CMK (cell line): ENCODE data around the gene WAPL.
A peak's percentile ranks its signal among the peaks of the same experiment; 100 is the strongest.

Source experiments
- DNase-seq: peaks from one replicate; pipeline ENCODE4 v3.0.0-alpha.2; 2010; ENCODE audit warnings: low read depth

The WAPL gene

GRCh38 chr10:86411852-86412560, 109.6 kb downstream of the WAPL start:
- DNase-seq, result no peak

DNA sequence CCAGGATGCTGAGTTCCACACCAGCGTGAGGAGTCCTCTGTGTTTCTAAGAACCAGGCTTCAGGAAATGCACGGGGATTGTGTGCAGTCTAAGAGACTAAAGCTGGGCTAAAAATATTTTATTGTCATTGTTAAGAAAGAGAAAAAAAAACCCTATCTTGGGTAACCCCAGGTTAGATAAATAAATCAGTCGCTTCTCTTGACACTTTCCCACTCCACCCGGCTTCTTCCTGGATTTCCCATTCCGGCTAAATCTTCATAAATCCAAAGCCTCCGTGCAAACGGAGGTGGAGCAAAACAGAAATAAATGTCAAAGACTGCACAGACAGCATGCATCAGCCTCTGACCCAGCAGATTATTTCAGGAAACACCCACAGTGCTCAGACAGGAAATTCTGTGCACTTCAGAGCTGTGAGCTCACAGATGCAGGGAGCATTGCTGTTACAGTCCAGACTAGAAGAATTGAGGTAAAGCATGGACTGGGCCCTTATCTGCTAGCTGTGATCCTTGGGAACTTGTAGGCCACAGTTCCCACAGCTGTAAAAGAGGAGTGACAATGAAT, 110.2 kb downstream of the WAPL start:
- no peak for DNase-seq

- DNase-seq, result no peak
These were observed 111.0 kb downstream of the WAPL start for GRCh38 chr10:86410542-86411124.

DNA sequence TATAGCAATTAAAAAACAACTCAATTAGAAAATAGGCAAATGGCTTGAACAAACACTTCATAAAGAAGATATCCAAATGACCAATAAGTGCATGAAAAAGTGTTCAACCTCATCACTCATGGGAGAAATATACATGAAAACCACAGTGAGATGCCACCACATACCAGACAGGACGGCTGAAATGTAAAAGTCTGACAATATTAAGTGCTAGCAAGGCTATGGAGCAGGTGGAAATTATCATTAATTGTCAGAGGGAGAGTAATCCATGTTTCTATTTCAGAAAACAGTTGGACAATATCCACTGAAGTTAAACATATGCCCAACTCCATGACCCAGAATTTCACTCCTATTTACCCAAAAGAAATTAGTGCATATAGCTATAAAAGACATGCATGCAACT, 112.4 kb downstream of the WAPL start:
- no peak for DNase-seq

GRCh38 chr10:86403183-86403797, 118.3 kb downstream of the WAPL start:
- no peak for DNase-seq

DNA sequence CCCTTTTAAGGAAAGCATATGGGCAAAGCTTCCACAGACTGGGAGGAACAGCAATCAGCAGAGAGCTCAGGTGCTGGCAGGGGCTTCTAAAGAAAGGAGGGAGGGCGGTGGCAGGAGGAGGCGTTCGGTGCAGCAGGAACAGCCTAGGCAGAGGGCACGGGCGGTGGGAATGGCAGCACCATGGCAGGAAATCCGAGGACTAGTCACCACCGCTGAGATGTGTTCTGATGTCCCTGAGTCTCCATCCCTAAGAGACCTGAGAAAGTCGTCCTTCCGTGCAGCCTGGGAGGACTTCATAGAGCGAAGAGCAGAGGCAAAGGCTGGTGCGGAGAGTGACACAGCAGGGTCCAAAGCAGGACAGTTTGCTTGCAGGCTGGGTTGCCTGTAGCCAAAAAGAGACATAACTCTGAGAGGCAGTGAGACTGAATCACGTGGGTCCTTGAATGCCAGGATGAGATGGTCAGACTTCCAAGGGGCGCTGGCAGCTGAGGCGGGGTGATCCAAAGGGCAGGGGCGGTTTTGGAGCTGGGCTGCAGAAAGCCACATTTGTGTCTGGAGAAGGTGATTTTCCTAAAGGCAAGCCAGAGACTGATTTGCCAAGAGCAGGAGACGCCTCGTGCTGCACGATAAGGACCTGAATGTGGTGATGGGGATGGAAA, 119.2 kb downstream of the WAPL start:
- DNase-seq, result no peak

DNA sequence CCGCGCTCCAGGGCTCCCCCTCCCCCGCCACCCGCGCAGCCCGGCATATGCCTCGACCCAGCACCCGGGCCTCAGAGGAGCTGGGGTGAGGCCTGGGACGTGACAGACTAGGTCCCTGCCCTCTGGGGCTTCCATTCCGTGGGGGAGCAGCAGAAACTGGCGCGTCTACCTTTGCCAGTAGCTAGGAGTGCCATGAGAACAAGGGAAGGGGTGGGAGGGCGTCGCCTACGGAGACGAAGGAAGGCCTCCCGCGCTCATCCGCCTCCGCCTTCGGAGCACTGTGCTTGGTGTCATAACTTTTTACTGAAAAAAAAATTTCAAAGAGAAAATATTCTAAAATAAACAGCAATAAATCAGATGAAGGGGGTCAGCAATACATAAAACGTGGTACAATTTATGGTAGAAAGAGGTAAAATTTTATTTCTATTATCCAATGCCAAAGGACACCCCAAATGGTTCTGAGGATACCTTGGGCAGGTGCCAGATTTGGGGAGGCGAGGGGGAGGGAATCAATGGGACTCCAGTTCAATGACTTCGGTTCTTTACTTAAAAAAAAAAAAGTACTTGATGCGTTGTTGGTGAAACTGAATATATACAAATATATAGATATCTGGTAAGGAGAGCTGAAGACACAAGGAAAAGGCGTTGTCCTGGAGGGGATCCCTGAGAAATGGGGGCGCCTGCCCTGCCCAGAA, 119.9 kb downstream of the WAPL start:
- DNase-seq, result no peak

DNA sequence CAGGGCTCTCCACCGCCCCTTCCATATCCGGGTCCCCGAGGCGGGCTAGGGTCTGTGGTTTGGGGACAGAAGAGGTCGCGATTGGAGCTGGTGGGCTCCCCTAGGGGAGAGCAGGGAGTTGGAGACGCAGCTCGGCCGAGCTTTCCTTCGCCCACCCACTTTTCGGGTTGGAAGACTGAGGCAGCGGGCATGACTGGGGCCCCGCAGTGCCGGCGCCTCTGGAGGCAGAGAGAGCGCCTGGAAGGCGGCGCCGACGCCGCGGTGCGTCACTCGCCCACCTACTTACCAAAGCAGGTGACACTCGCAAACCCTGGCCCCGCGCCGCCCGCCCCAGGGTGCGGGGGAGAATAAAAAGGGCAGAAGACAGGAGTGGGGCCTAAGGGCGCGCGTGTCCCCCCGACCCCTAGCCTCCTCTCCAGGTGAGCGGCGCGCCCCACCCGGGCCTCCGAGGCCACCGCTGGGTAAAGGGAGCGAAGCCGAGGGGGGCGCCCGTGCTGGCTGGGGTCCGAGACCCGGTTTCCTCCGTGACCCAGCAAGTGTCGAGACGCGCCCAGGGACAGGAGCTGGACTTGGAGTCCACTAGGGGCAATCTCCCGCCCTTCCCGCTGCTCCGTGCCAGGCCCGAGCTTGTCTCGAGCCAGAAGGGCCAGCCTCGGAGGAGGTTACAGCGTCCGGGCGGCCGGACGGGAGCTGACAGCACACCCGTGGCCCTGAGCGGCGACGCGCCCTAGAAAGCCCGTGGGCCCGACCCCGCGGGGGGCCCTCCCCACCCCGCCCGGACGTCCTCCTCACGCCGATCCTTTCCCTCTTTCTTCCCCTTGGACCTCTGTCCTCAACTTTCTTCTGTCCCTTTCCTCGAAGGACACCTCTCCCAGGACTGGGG, 120.6 kb downstream of the WAPL start:
- DNase-seq, result no peak

GRCh38 chr10:86399879-86400704, 121.5 kb downstream of the WAPL start:
- peak; percentile 71 for DNase-seq

DNA sequence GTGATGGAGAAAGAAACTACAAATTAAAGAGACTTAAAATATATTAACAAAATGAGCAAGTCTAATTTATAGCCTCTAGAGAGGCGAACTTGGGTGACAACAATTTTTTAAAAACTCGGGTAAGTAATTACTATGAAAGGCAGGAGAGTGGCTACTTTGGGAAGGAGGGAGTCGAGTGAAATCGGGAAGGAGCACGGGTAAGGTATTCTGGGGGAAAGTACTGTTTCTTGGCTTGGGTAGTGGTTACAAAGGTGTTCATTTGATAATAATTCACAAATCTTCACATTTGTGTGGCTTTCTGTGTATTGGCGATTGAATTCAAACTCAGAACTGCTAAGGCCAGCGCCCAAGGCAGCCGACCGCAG, 122.1 kb downstream of the WAPL start:
- DNase-seq, result no peak

- DNase-seq, result no peak
These were observed 124.5 kb downstream of the WAPL start for GRCh38 chr10:86397120-86397519.

GRCh38 chr10:86393862-86394455, 127.6 kb downstream of the WAPL start:
- DNase-seq, result no peak

DNA sequence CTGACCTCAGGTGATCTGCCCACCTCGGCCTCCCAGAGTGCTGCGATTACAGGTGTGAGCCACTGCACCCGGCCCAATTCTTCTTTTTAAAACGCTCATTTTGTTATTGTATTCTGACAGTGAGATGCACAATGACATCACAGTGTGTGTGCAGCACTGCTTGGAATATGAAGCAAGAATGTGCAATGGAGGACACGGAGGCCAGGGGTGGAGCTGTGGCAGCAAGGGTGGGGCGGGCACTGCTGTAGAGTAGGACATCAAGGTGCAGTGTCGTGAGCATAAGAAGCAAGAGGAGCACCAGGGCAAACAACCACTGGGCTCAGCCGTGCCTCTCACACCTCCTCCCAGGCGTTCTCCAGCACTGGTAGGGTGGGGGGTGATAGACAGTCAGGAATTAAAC, 128.2 kb downstream of the WAPL start:
- no peak for DNase-seq

DNA sequence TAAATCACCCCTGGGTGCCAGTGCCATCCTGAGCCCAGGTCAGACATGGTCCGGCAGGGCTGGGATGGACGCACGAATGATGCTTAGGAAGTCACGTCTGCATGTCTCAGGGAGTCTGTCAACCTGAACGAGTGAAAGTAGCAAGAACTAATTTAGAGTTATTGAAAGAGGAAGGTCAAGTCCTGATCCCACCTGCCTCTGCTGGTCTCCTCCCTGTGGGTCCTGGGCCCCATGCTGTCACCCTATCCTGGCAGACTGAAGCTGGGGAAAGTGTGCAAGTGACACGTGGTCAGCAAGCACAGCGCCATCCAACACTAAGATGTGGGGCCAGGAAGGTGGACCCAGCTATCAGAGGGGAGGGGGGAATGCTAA, 128.9 kb downstream of the WAPL start:
- DNase-seq, result no peak

DNA sequence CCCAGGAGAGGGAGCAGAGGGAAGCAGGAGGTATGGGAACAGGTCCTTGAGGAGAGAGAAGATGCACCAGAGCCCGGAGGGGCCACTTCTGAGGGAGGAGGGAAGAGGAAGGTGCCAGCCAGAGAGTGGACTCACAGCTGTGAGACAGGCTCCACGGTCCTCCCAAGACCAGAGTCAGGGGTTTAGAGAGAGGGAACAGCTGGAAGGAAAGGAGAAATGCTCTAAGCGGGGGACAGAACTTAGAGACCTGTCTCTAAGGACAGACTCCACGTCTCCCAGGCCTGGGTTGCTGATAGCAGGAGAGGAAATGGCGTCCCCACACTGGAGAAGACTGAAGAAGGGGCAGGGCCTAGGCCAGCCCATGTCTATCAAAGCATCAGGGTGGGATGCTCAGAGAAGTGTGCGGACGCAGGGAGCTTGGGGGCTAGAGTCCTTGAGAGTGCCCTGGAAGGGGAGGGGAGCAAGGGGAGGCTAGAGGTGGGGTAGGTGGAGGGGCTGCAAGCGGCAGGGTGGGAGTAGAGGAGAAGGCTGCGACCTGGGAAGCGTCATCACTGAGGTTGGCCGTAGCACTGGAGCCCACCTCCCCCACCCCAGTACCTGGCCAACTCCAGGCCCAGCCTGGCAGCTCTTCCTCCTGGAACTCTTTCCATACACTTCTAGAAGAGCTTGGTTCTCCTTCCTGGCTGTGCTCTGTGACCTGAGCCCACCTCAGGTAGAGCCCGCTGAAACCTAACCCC, 129.4 kb downstream of the WAPL start:
- DNase-seq, result no peak

DNA sequence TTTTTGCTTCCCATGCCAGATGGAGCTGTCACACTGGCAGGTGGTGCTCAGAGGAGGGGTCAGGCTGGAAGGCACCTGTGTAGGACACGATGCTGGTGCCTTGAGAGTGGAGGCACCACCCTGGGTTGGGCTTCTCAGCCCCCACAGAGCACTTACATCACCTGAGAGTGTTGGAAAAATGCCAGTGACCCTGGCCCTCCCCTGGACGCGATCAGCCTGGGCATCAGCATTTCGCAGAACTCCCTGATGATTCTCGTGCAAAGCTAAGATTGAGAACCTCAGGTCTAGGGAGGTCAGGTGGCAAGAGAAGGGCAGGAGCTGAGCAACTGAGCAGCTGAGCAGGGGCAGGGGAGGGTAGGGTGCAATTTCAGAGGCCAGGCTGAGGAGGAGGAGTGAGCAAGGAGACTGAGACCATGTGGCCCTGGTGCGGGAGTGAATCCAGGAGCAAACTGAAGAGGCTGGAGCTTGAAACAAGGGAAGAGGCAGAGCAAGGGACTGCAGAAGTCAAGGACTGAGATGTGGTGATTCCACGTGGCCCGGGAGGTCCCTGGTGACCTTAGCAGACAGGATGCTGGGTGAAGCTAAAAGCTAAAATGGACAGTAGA, 130.3 kb downstream of the WAPL start:
- DNase-seq, result no peak

- DNase-seq, result no peak
These were observed 131.1 kb downstream of the WAPL start for GRCh38 chr10:86390337-86391120.
